PFSK-1 (cell line): ENCODE data around the gene SEC31B.

Experiments
- FOXP2 ChIP-seq: optimal IDR thresholded peaks from 2 replicates; pipeline ENCODE3; 2011; ENCODE audit warnings: borderline replicate concordance, control low read depth, inconsistent platforms; ENCODE audit not compliant: insufficient read depth; ENCODE audit errors: extremely low read length, extremely low read depth
- POLR2AphosphoS5 ChIP-seq: IDR thresholded peaks from 2 replicates; pipeline ENCODE4 v1.6.1; 2012; ENCODE audit warnings: low read depth, mild to moderate bottlenecking, control low read depth, low read length, moderate library complexity
- REST ChIP-seq, 2 experiments: IDR thresholded peaks; 2 replicates each; pipeline versions ENCODE4 v1.6.1 to v1.8.0; 2011 to 2012; ENCODE audit warnings: low read depth in 2 of 2, low read length in 2 of 2, control low read depth in 1 of 2, inconsistent platforms in 1 of 2, mild to moderate bottlenecking in 1 of 2, moderate library complexity in 1 of 2; ENCODE audit not compliant: insufficient read depth in 1 of 2
- SIN3A ChIP-seq: IDR thresholded peaks from 2 replicates; pipeline ENCODE4 v1.6.1; 2012; ENCODE audit warnings: mild to moderate bottlenecking, low read length, moderate library complexity, borderline replicate concordance; ENCODE audit not compliant: insufficient read depth
- TAF1 ChIP-seq: IDR thresholded peaks from 2 replicates; pipeline ENCODE4 v1.6.1; 2012; ENCODE audit warnings: low read length, control low read depth, borderline replicate concordance; ENCODE audit not compliant: insufficient read depth

The SEC31B gene

GRCh38 chr10:100534726-100535125, 15.1 kb upstream of the SEC31B start:
- no peak for TF ChIP-seq TAF1
- TF ChIP-seq POLR2AphosphoS5, result no peak
- no peak for TF ChIP-seq SIN3A
- TF ChIP-seq FOXP2, result no peak
- no peak for TF ChIP-seq REST (IDR thresholded peaks at IDR 0.05; ENCODE audit: insufficient read depth in 1 of 2, low read depth in 2 of 2, low read length in 2 of 2)

- TF ChIP-seq POLR2AphosphoS5 (no peak), REST (IDR thresholded peaks at IDR 0.05; ENCODE audit: insufficient read depth in 1 of 2, low read depth in 2 of 2, low read length in 2 of 2) (no peak), SIN3A (no peak), TAF1 (no peak), FOXP2 (no peak)
Observed at GRCh38 chr10:100531761-100532160, 12.1 kb upstream of the SEC31B start.

- TF ChIP-seq TAF1, result peak; percentile 84; the same call in 1 of the 2 replicates
- TF ChIP-seq POLR2AphosphoS5, result peak; percentile 93
- TF ChIP-seq SIN3A, result peak; percentile 51; the same call in 1 of the 2 replicates
- TF ChIP-seq REST (IDR thresholded peaks at IDR 0.05; ENCODE audit: insufficient read depth in 1 of 2, low read depth in 2 of 2, low read length in 2 of 2), result 0 out of 4 replicates have a peak, but pooled peaks of 1 of the 2 experiments have one; percentile 39
- no peak for TF ChIP-seq FOXP2
Observed at GRCh38 chr10:100529475-100530298, 10.0 kb upstream of the SEC31B start, which contains the start of gene NDUFB8. TSS of gene NDUFB8 (minus strand) at chr10:100529871. CDS start at chr10:100529851, 20 bp downstream.

GRCh38 chr10:100528921-100529474, 9.3 kb upstream of the SEC31B start:
- TF ChIP-seq FOXP2, result no peak
- no peak for TF ChIP-seq TAF1
- TF ChIP-seq REST (IDR thresholded peaks at IDR 0.05; ENCODE audit: insufficient read depth in 1 of 2, low read depth in 2 of 2, low read length in 2 of 2), result no peak
- TF ChIP-seq POLR2AphosphoS5, result no peak
- TF ChIP-seq SIN3A, result no peak
